HG03354 (cell line): ENCODE data around the gene APC2.
"Not testable (repeated sequence)": the region's sequence is repeated elsewhere in the genome, so short reads cannot be mapped to it uniquely, and the experiment has no call there.

Experiments used
- ATAC-seq: cut with Tn5 transposase; IDR thresholded peaks from one replicate; pipeline ENCODE4 v1.9.1; 2021; ENCODE audit warnings: mild to moderate bottlenecking; ENCODE audit not compliant: unreplicated experiment, poor library complexity, severe bottlenecking

Gene APC2

GRCh38 chr19:1472231-1473084 lies 22.5 kb downstream of the APC2 start:
- no peak for ATAC-seq

- ATAC-seq: no peak
Observed at GRCh38 chr19:1473085-1473851, 23.3 kb downstream of the APC2 start.

GRCh38 chr19:1474011-1474764 lies 24.3 kb downstream of the APC2 start:
- ATAC-seq: no peak

GRCh38 chr19:1474765-1475351 lies 24.9 kb downstream of the APC2 start:
- ATAC-seq: no peak

- no peak for ATAC-seq
Observed at GRCh38 chr19:1475751-1476437, 26.0 kb downstream of the APC2 start.

- not testable (repeated sequence) for ATAC-seq
Observed at GRCh38 chr19:1477056-1477455, 27.1 kb downstream of the APC2 start.

GRCh38 chr19:1478934-1479707 lies 29.2 kb downstream of the APC2 start, which contains the start of gene C19orf25:
Gene C19orf25 (minus strand): TSS chr19:1479215. CDS start chr19:1478903, 312 bp downstream.
- peak; percentile 88 for ATAC-seq

GRCh38 chr19:1481224-1481892 lies 31.4 kb downstream of the APC2 start:
- ATAC-seq: no peak

GRCh38 chr19:1481893-1482360 lies 32.0 kb downstream of the APC2 start:
- ATAC-seq: no peak

- ATAC-seq: no peak
Observed at GRCh38 chr19:1482361-1483130, 32.6 kb downstream of the APC2 start.

GRCh38 chr19:1483131-1483978 lies 33.4 kb downstream of the APC2 start:
- no peak for ATAC-seq

- no peak for ATAC-seq
Observed at GRCh38 chr19:1483979-1484428, 34.1 kb downstream of the APC2 start.

GRCh38 chr19:1486720-1487575 lies 37.0 kb downstream of the APC2 start:
- ATAC-seq: no peak

- no peak for ATAC-seq
Observed at GRCh38 chr19:1487576-1488281, 37.8 kb downstream of the APC2 start.

GRCh38 chr19:1488282-1488601 lies 38.3 kb downstream of the APC2 start:
- ATAC-seq: no peak
